ENCODE results near the gene MXD1. TPM values are rescaled to one million over a fixed set of nuclear protein-coding genes. Genes with fewer than 3 reads are reported as not detected.

The MXD1 gene
- polyA plus RNA-seq, 2 of the 4 experiments (the other 2 are of a cell fraction) = 2.0 to 8.3 TPM

- Histone ChIP-seq H3K27ac (no peak overlapping the region), H3K4me1 (peaks cover 7% of the 10 kb centered on the region; the same call in 2 of the 3 replicates), H3K4me2 (no peak overlapping the region), H3K9me3 (no peaks in the 10 kb centered on the region), H3K4me3 (no peak overlapping the region)
- WGBS (ENCODE audit: missing lambda C conversion rate) = 78% methylated on average over 4 of the region's 4 CpGs
- FAIRE-seq (no peak), ATAC-seq (no peak), DNase-seq (ENCODE audit: low read depth in 1 of 2, low spot score in 1 of 2) (no peak)
- TF ChIP-seq BHLHE40 (IDR thresholded peaks at IDR 0.05; ENCODE audit: low read depth, low read length) (no peak), JUNB (IDR thresholded peaks at IDR 0.05) (no peak), MAZ (IDR thresholded peaks at IDR 0.05; ENCODE audit: borderline replicate concordance, low read depth, low read length) (no peak), ZSCAN20 (CRISPR knock-in tag; IDR thresholded peaks at IDR 0.05) (no peak), KDM1A (IDR thresholded peaks at IDR 0.05; ENCODE audit: low read depth) (no peak), FOXS1 (CRISPR knock-in tag; IDR thresholded peaks at IDR 0.05) (no peak), ZFP36 (IDR thresholded peaks at IDR 0.05; ENCODE audit: borderline replicate concordance, partially characterized antibody) (no peak), JUN (IDR thresholded peaks at IDR 0.05) (no peak), KDM5A (IDR thresholded peaks at IDR 0.05) (no peak), MYC (IDR thresholded peaks at IDR 0.05; ENCODE audit: borderline replicate concordance, low read length) (no peak), POLR2A (IDR thresholded peaks at IDR 0.05; ENCODE audit: low read length) (no peak), EP300 (IDR thresholded peaks at IDR 0.05) (no peak), MAX (IDR thresholded peaks at IDR 0.05) (no peak), NPAS2 (CRISPR knock-in tag; IDR thresholded peaks at IDR 0.05; ENCODE audit: borderline replicate concordance) (no peak), ESRRA (IDR thresholded peaks at IDR 0.05; ENCODE audit: borderline replicate concordance, low read length) (no peak), GATA3 (IDR thresholded peaks at IDR 0.05; ENCODE audit: borderline replicate concordance) (no peak)
- POLR2A ChIA-PET = no interaction called here
- CTCF ChIA-PET = no interaction called here
Measured at GRCh38 chr2:69977906-69978482, 63.1 kb downstream of the MXD1 start.

GRCh38 chr2:69979902-69980807 is 65.2 kb downstream of the MXD1 start:
- Histone ChIP-seq H3K4me1 (peaks cover 7% of the 10 kb centered on the region; the same call in 2 of the 3 replicates), H3K27ac (no peak overlapping the region), H3K9me3 (no peaks in the 10 kb centered on the region), H3K4me3 (no peak overlapping the region), H3K4me2 (no peak overlapping the region)
- DNase-seq (ENCODE audit: low read depth in 1 of 2, low spot score in 1 of 2) (no peak), FAIRE-seq (no peak), ATAC-seq (no peak)
- TF ChIP-seq TP53 (CRISPR knock-in tag; IDR thresholded peaks at IDR 0.05) = no peak
- no peak for TF ChIP-seq BCL3 (IDR thresholded peaks at IDR 0.05)
- no peak for TF ChIP-seq SMC3 (IDR thresholded peaks at IDR 0.05)
- no peak for TF ChIP-seq HEYL (CRISPR knock-in tag; IDR thresholded peaks at IDR 0.05)
- TF ChIP-seq CTCF (IDR thresholded peaks at IDR 0.05) = no peak
- no peak for TF ChIP-seq CHD4 (IDR thresholded peaks at IDR 0.05; ENCODE audit: borderline replicate concordance)
- TF ChIP-seq RFX5 (IDR thresholded peaks at IDR 0.05) = no peak
- no peak for TF ChIP-seq MAZ (IDR thresholded peaks at IDR 0.05; ENCODE audit: borderline replicate concordance, low read depth, low read length)
- POLR2A ChIA-PET = interaction anchor here (0.5 to 0.6 kb wide), 2 partner anchors 156 to 201 kb away, joined by 4 to 5 read pairs; no protein-coding TSS in a partner anchor
- 71% methylated on average over 8 of the region's 8 CpGs for WGBS (ENCODE audit: missing lambda C conversion rate)
- CTCF ChIA-PET = interaction anchor here (0.6 to 1.2 kb wide), 3 partner anchors 10 to 162 kb away, joined by 3 to 4 read pairs (median 3); no protein-coding TSS in a partner anchor
